Mesangial cell (primary cell): ENCODE results near the gene NEDD1. TPM values are rescaled to one million over a fixed set of nuclear protein-coding genes. Genes with fewer than 3 reads are reported as not detected.

ENCODE experiments used
- total RNA-seq: library from RNA; depleted of rRNA; stranded (reverse); fragments of >200 nt; gene quantifications from 2 replicates; pipeline ENCODE4 v1.2.3, GENCODE V29; 2015

Gene NEDD1, protein sequence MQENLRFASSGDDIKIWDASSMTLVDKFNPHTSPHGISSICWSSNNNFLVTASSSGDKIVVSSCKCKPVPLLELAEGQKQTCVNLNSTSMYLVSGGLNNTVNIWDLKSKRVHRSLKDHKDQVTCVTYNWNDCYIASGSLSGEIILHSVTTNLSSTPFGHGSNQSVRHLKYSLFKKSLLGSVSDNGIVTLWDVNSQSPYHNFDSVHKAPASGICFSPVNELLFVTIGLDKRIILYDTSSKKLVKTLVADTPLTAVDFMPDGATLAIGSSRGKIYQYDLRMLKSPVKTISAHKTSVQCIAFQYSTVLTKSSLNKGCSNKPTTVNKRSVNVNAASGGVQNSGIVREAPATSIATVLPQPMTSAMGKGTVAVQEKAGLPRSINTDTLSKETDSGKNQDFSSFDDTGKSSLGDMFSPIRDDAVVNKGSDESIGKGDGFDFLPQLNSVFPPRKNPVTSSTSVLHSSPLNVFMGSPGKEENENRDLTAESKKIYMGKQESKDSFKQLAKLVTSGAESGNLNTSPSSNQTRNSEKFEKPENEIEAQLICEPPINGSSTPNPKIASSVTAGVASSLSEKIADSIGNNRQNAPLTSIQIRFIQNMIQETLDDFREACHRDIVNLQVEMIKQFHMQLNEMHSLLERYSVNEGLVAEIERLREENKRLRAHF
- 14.5 and 25.4 TPM in 2 replicates for total RNA-seq

DNA sequence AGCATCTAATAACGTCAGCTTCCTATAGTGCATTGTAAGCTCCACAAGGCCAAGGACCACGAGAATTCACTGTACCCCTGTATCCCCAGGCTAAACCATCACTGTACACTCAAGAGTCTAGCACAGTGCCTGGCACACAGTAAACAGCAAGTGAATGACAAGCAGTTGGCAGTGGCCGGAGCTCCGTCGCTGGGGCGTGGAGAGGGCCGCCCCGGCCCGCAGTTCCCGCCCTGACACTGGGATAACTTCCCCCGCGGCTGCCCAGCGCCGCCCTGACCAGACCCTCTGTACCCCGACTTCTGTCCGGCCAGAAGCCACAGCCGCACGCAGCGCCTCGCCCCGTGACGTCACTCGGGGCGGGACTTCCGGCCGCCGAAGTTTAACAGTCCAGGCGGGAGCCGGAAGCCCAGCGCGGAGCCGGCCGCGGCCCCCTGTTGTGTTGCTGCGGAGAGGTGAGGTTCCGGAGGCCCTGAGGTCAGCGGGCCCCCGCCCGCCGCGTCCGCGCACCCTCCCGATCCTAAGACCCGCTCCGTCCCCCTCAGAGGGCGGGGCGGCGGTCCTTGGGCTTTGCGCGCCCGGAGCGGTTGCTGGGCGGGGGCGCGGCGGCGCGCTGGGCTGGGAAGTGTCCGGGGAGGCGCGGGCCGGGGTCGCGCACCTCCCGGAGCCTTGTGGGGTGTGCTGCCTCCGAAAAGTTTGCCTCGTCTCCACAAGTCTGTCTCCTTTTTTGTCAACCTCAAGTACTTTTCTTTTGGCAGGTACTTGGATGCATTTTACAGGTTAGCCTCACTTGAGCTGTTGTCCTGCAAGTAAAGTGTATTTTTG lies at the start of gene NEDD1:
TSS of gene NEDD1 (plus strand) at position 409 of the 822 bp plus-strand sequence. CDS start 2,503 bp downstream, outside the sequence.

